ENCODE results near the gene MYBPH.

The MYBPH gene

DNA sequence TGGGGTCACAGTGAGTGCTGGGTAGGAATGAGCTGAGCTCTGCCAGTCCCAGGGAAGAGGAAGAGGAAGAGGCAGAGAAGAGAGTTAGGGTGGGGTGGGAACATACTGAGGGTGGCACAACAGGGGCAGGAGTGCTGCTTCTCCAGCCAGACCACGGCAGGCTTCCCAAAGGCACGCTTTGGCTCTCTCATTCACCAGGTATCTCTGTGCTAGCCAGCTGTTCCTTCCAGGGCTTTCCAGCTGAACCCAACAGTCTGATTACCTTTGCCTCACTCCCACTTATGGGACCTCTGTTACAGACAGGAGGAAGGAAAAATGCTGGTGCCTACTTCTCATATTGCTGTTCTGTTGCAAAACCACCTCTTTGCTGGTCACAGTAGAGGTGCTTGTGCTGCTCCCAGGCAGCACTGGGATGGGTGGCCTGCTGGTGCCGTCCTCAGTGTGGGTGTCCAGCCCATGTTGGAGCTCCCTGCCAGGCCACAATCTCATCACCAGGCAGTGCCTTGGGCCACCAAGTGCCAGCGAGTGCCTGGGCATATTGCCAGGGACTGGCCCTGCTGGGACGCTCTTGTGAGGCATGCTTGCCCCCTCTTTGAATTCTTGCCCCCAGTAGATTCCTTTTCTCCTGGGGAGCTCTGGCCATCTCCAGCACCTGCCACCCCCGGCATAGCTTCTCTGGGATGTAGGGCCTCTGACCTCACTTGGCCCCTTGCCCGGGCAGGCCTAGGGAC is 46.0 kb downstream of the MYBPH start:
- TF ChIP-seq TAF1 (IDR thresholded peaks at IDR 0.05; ENCODE audit: low read depth, low read length) (no peak), PAX5 (IDR thresholded peaks at IDR 0.05; ENCODE audit: insufficient read depth, low read length, severe bottlenecking) (no peak), POLR2AphosphoS5 (IDR thresholded peaks at IDR 0.05; ENCODE audit: low read depth, low read length) (no peak), SPI1 (IDR thresholded peaks at IDR 0.05; ENCODE audit: low read depth, low read length) (no peak), POU2F2 (IDR thresholded peaks at IDR 0.05; ENCODE audit: low read depth, low read length) (no peak), POLR2A (IDR thresholded peaks at IDR 0.05; ENCODE audit: low read depth, low read length) (no peak)
- no peak for FAIRE-seq
- no peak for DNase-seq (ENCODE audit: insufficient read length, low spot score)

DNA sequence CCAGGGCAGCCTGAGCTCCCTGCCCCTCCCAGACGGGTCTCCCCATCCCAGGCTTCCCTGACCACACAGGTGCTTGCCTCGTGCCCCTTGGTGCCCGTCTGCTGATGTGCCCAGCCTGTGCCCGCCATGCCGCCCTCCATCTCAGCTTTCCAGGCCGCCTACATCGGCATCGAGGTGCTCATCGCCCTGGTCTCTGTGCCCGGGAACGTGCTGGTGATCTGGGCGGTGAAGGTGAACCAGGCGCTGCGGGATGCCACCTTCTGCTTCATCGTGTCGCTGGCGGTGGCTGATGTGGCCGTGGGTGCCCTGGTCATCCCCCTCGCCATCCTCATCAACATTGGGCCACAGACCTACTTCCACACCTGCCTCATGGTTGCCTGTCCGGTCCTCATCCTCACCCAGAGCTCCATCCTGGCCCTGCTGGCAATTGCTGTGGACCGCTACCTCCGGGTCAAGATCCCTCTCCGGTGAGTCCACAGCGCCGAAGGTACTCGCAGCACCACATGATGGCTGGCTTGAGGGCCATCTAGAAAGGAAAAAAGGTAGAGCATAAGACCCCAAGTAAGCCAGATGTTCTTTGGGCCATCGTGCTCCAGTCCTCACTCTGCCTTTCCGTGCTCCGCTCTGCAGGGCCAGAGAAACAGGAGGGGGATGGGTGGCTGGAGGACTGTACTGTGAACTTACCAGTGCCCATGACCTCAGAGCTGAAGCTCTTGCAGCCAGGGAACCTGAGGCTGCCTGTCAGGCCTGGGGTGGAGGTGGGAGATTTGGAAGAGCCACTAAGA is 46.7 kb downstream of the MYBPH start:
- TF ChIP-seq PAX5 (IDR thresholded peaks at IDR 0.05; ENCODE audit: insufficient read depth, low read length, severe bottlenecking) (no peak), SPI1 (IDR thresholded peaks at IDR 0.05; ENCODE audit: low read depth, low read length) (no peak), TAF1 (IDR thresholded peaks at IDR 0.05; ENCODE audit: low read depth, low read length) (no peak), POLR2AphosphoS5 (IDR thresholded peaks at IDR 0.05; ENCODE audit: low read depth, low read length) (no peak), POU2F2 (IDR thresholded peaks at IDR 0.05; ENCODE audit: low read depth, low read length) (no peak), POLR2A (IDR thresholded peaks at IDR 0.05; ENCODE audit: low read depth, low read length) (no peak)
- DNase-seq (ENCODE audit: insufficient read length, low spot score) = no peak
- FAIRE-seq = no peak

GRCh38 chr1:203128431-203128715 is 47.3 kb downstream of the MYBPH start:
- DNase-seq (ENCODE audit: insufficient read length, low spot score) (no peak), FAIRE-seq (no peak)
- no peak for TF ChIP-seq POLR2A (IDR thresholded peaks at IDR 0.05; ENCODE audit: low read depth, low read length)

- no peak for TF ChIP-seq PAX5 (IDR thresholded peaks at IDR 0.05; ENCODE audit: insufficient read depth, low read length, severe bottlenecking)
- no peak for TF ChIP-seq POLR2AphosphoS5 (IDR thresholded peaks at IDR 0.05; ENCODE audit: low read depth, low read length)
- TF ChIP-seq TAF1 (IDR thresholded peaks at IDR 0.05; ENCODE audit: low read depth, low read length) = no peak
- TF ChIP-seq POLR2A (IDR thresholded peaks at IDR 0.05; ENCODE audit: low read depth, low read length) = no peak
- no peak for TF ChIP-seq SPI1 (IDR thresholded peaks at IDR 0.05; ENCODE audit: low read depth, low read length)
- TF ChIP-seq POU2F2 (IDR thresholded peaks at IDR 0.05; ENCODE audit: low read depth, low read length) = no peak
- DNase-seq (ENCODE audit: insufficient read length, low spot score) (no peak), FAIRE-seq (no peak)
These were observed 47.8 kb downstream of the MYBPH start, which contains the start of gene ADORA1 for GRCh38 chr1:203127666-203128430. Gene ADORA1, plus strand, starts transcription at chr1:203127726. Its CDS starts 1,116 bp downstream, at chr1:203128842.

DNA sequence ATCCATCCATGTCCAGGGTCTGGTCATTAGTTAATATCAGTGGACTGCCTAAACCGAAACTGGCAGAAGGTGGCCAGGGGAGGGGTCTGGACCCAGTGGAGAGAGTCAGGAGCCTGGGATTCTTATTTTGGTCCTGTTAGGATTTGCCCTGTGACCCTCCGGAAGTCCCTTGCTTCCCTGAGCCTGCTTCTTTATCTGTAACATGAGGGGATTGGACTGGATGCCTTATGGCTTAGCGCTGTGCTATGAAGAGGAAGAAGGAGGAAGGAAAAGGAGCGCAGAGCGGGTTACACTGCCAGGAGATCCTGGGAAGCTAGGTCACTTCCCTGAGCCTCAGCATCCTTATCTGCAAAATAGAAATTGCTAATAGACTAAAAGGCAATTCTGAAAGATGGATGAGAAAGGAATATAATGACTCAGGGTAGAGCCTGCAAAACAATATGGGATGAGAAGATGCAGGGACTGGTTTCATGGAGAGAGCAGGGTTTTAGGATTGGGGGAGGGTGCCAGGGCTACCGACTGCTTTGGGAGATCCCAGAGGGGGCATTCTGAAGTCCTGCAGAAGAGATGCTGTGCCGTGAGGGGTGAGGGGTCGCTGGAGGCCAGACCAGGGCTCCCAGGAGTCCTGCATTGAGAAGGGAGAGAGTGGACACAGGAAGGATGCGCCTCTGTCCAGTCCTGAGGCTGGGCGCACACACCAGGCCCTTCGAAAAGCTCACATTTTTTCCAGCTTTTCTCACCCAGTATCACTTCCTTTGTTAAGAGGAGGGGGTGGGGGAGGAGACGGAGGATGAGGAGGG is 48.6 kb downstream of the MYBPH start:
- FAIRE-seq (no peak), DNase-seq (ENCODE audit: insufficient read length, low spot score) (no peak)
- no peak for TF ChIP-seq PAX5 (IDR thresholded peaks at IDR 0.05; ENCODE audit: insufficient read depth, low read length, severe bottlenecking)
- TF ChIP-seq TAF1 (IDR thresholded peaks at IDR 0.05; ENCODE audit: low read depth, low read length) = no peak
- no peak for TF ChIP-seq SPI1 (IDR thresholded peaks at IDR 0.05; ENCODE audit: low read depth, low read length)
- no peak for TF ChIP-seq POU2F2 (IDR thresholded peaks at IDR 0.05; ENCODE audit: low read depth, low read length)
- TF ChIP-seq POLR2AphosphoS5 (IDR thresholded peaks at IDR 0.05; ENCODE audit: low read depth, low read length) = no peak
- TF ChIP-seq POLR2A (IDR thresholded peaks at IDR 0.05; ENCODE audit: low read depth, low read length) = no peak

DNA sequence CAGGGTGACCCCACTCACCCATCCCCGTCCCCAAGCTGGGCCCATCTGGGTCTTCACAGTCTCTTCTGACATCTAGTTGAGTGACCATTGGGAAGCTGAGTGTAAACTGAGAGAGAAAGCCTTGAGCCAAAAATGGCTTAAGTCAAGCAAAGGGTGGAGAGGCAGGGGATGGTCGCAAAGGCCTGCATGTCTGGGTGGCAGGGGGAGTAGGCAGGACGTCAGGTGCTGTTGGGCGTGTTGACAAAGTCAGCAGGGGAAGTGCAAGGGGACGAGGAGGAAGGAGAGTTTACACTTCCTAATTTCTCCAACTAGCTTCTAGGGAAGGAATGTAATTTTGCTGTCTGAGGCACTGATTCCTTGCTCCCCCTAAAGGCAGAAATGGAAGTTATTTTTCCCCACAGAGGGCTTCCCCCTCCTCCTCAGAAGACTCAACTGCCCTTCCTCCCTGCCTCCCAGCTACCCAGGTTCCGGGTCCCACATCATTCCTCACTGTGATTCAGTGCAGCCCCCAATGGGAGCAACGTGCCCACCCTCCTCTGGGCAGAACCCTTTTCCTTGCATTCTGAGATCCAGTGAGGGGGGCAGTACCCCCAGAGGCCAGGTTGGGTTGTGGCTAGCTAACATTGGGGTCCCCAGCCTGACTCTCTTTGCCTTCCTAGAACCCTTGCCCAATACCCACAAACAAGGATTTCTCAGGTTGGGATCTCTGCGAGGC is 49.3 kb downstream of the MYBPH start:
- no peak for FAIRE-seq

GRCh38 chr1:203124546-203125317 is 50.9 kb downstream of the MYBPH start:
- FAIRE-seq (no peak), DNase-seq (ENCODE audit: insufficient read length, low spot score) (no peak)
- no peak for TF ChIP-seq TAF1 (IDR thresholded peaks at IDR 0.05; ENCODE audit: low read depth, low read length)
- TF ChIP-seq PAX5 (IDR thresholded peaks at IDR 0.05; ENCODE audit: insufficient read depth, low read length, severe bottlenecking) = no peak
- no peak for TF ChIP-seq POU2F2 (IDR thresholded peaks at IDR 0.05; ENCODE audit: low read depth, low read length)
- no peak for TF ChIP-seq POLR2AphosphoS5 (IDR thresholded peaks at IDR 0.05; ENCODE audit: low read depth, low read length)
- no peak for TF ChIP-seq SPI1 (IDR thresholded peaks at IDR 0.05; ENCODE audit: low read depth, low read length)

More for the DNA sequence above, 49.3 kb downstream of the MYBPH start:
- TF ChIP-seq POLR2AphosphoS5 (IDR thresholded peaks at IDR 0.05; ENCODE audit: low read depth, low read length) (no peak), TAF1 (IDR thresholded peaks at IDR 0.05; ENCODE audit: low read depth, low read length) (no peak), SPI1 (IDR thresholded peaks at IDR 0.05; ENCODE audit: low read depth, low read length) (no peak), POU2F2 (IDR thresholded peaks at IDR 0.05; ENCODE audit: low read depth, low read length) (no peak), PAX5 (IDR thresholded peaks at IDR 0.05; ENCODE audit: insufficient read depth, low read length, severe bottlenecking) (no peak), POLR2A (IDR thresholded peaks at IDR 0.05; ENCODE audit: low read depth, low read length) (no peak)
- no peak for DNase-seq (ENCODE audit: insufficient read length, low spot score)

GRCh38 chr1:203124011-203124410 is 51.6 kb downstream of the MYBPH start:
- TF ChIP-seq TAF1 (IDR thresholded peaks at IDR 0.05; ENCODE audit: low read depth, low read length) (no peak), POLR2A (IDR thresholded peaks at IDR 0.05; ENCODE audit: low read depth, low read length) (no peak), POLR2AphosphoS5 (IDR thresholded peaks at IDR 0.05; ENCODE audit: low read depth, low read length) (no peak), SPI1 (IDR thresholded peaks at IDR 0.05; ENCODE audit: low read depth, low read length) (no peak), POU2F2 (IDR thresholded peaks at IDR 0.05; ENCODE audit: low read depth, low read length) (no peak), PAX5 (IDR thresholded peaks at IDR 0.05; ENCODE audit: insufficient read depth, low read length, severe bottlenecking) (no peak)
- no peak for FAIRE-seq
- DNase-seq (ENCODE audit: insufficient read length, low spot score) = no peak

Data from GM12891 (cell line).